ENCODE measurements around the gene SLC13A3. TPM values are rescaled to one million over a fixed set of nuclear protein-coding genes. Genes with fewer than 3 reads are reported as not detected.

SLC13A3 gene
- total and polyA plus RNA-seq, 2 of the 4 experiments (the other 2 are of a cell fraction): 2.5 to 4.2 TPM

DNA sequence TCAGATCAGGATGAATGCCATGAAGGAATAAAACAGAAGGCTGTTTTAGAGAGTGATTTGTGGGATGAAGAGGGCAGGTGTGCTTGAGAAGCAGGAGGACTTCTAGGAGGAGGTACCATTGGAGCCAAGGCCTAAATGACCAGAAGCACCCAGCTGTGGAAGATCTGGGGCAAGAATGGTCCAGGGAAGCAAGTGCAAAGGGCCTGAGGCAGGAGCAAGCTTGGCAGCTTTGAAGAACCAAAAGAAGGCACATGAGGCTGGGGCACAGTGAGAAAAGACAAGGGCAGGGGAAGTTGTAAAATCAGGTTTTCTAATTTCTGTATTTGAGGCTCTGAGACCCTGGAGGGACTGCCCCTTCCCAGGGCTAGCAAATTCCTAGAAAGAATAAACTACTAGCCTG is 9.8 kb downstream of the SLC13A3 start:
- no peak overlapping the region for H2BK120ac ChIP-seq (ENCODE audit: low read depth, low read length)
- H3K18ac ChIP-seq (ENCODE audit: low read depth, low read length): no peak overlapping the region
- peaks cover 2% of the 10 kb centered on the region for H3K27me3 ChIP-seq (ENCODE audit: control insufficient read depth, insufficient read depth, low read length)
- H3K4me1 ChIP-seq (ENCODE audit: control insufficient read depth, insufficient read depth, low read length): no peaks in the 10 kb centered on the region
- H2AFZ ChIP-seq (replicated peaks; ENCODE audit: low read length, poor library complexity): no peak overlapping the region
- H4K20me1 ChIP-seq (ENCODE audit: insufficient read depth, low read length): no peaks in the 10 kb centered on the region
- H4K5ac ChIP-seq (ENCODE audit: low read depth, low read length): no peak overlapping the region
- ChIA-PET CTCF (no interaction called here), POLR2A (ENCODE audit: unreplicated experiment) (no interaction called here)
- ATAC-seq (ENCODE audit: low read depth): no peak
- H2BK15ac ChIP-seq (ENCODE audit: low read depth, low read length): no peak overlapping the region
- no peak overlapping the region for H3K9ac ChIP-seq (ENCODE audit: low read depth, low read length)
- no peak overlapping the region for H3K14ac ChIP-seq (replicated peaks; ENCODE audit: low read depth, low read length)
- no peaks in the 10 kb centered on the region for H3K9me3 ChIP-seq (ENCODE audit: control insufficient read depth, insufficient read depth, low read length)
- H3K23ac ChIP-seq (ENCODE audit: low read depth, low read length): no peak overlapping the region
- H4K8ac ChIP-seq (ENCODE audit: low read depth in 2 of 2, low read length in 2 of 2): no peak overlapping the region
- H3K4ac ChIP-seq (ENCODE audit: low read depth, low read length): no peak overlapping the region
- H2AK9ac ChIP-seq (replicated peaks; ENCODE audit: low read depth, low read length, poor library complexity): no peak overlapping the region
- H4K91ac ChIP-seq (ENCODE audit: insufficient read depth, low read depth, low read length): no peak overlapping the region
- no TSS peak for BruUV-seq (replicated peaks)
- TF ChIP-seq POLR2A (IDR thresholded peaks at IDR 0.05; ENCODE audit: low read depth, low read length): no peak
- TF ChIP-seq, protein P1, sequence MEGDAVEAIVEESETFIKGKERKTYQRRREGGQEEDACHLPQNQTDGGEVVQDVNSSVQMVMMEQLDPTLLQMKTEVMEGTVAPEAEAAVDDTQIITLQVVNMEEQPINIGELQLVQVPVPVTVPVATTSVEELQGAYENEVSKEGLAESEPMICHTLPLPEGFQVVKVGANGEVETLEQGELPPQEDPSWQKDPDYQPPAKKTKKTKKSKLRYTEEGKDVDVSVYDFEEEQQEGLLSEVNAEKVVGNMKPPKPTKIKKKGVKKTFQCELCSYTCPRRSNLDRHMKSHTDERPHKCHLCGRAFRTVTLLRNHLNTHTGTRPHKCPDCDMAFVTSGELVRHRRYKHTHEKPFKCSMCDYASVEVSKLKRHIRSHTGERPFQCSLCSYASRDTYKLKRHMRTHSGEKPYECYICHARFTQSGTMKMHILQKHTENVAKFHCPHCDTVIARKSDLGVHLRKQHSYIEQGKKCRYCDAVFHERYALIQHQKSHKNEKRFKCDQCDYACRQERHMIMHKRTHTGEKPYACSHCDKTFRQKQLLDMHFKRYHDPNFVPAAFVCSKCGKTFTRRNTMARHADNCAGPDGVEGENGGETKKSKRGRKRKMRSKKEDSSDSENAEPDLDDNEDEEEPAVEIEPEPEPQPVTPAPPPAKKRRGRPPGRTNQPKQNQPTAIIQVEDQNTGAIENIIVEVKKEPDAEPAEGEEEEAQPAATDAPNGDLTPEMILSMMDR (conservative IDR thresholded peaks at IDR 0.05; ENCODE audit: low read depth, low read length): no peak
- TF ChIP-seq FOS (IDR thresholded peaks at IDR 0.05; ENCODE audit: low read depth, low read length): no peak
- no peak for TF ChIP-seq MAFK (IDR thresholded peaks at IDR 0.05; ENCODE audit: low read depth, low read length)
- TF ChIP-seq CEBPB (IDR thresholded peaks at IDR 0.05; ENCODE audit: low read depth, low read length): no peak
- TF ChIP-seq RCOR1 (IDR thresholded peaks at IDR 0.05; ENCODE audit: insufficient replicate concordance, low read length): no peak
- TF ChIP-seq BHLHE40 (IDR thresholded peaks at IDR 0.05; ENCODE audit: low read depth, low read length): no peak
- no peak for TF ChIP-seq NFE2L2 (IDR thresholded peaks at IDR 0.05; ENCODE audit: low read depth, low read length)
- TF ChIP-seq, protein P2, sequence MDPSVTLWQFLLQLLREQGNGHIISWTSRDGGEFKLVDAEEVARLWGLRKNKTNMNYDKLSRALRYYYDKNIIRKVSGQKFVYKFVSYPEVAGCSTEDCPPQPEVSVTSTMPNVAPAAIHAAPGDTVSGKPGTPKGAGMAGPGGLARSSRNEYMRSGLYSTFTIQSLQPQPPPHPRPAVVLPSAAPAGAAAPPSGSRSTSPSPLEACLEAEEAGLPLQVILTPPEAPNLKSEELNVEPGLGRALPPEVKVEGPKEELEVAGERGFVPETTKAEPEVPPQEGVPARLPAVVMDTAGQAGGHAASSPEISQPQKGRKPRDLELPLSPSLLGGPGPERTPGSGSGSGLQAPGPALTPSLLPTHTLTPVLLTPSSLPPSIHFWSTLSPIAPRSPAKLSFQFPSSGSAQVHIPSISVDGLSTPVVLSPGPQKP (IDR thresholded peaks at IDR 0.05; ENCODE audit: borderline replicate concordance, low read depth, low read length): no peak
- TF ChIP-seq MXI1 (IDR thresholded peaks at IDR 0.05; ENCODE audit: borderline replicate concordance, low read depth, low read length): no peak
- no peak for TF ChIP-seq RAD21 (IDR thresholded peaks at IDR 0.05; ENCODE audit: low read length)
- in situ Hi-C loops (cut with MboI; ENCODE audit: low sequenced_read_pairs): no loop called here
- no peaks in the 10 kb centered on the region for H3K9me1 ChIP-seq (ENCODE audit: insufficient read depth, low read length)
- H2BK5ac ChIP-seq (ENCODE audit: low read depth, low read length, poor library complexity, severe bottlenecking): no peak overlapping the region
- H2AK5ac ChIP-seq (ENCODE audit: low read depth, low read length): no peak overlapping the region
- no peaks in the 10 kb centered on the region for H3K36me3 ChIP-seq (ENCODE audit: control insufficient read depth, insufficient read depth, low read length)
- H3K4me3 ChIP-seq (ENCODE audit: insufficient read depth, low read depth, low read length): no peak overlapping the region
- DNase-seq: no peak
- no peaks in the 10 kb centered on the region for H3K79me1 ChIP-seq (ENCODE audit: low read depth in 1 of 2, low read length in 2 of 2)
- H3K56ac ChIP-seq (ENCODE audit: extremely low read depth, insufficient read depth, low read length): no peak overlapping the region
- dilution Hi-C loops (cut with HindIII; ENCODE audit: low sequenced_read_pairs, unreplicated experiment): no loop called here
- H3K4me2 ChIP-seq (ENCODE audit: low read depth, low read length): no peak overlapping the region
- intact Hi-C loops (cut with micrococcal nuclease): no loop called here
- H3K27ac ChIP-seq (ENCODE audit: insufficient read depth, low read length): no peak overlapping the region
- no peak overlapping the region for H2BK20ac ChIP-seq (ENCODE audit: low read depth, low read length)
